Uterus (tissue), 2 donors: ENCODE data around the gene ANO7.

Experiments
- CTCF ChIP-seq, 4 experiments: fragments of 200-600 bp in 2 of 4; fragments of 450-650 bp in 2 of 4; sonication (generic) in 2 of 4; IDR thresholded peaks; one replicate each; pipeline ENCODE4 v1.5.1; 2016 to 2019; ENCODE audit warnings: antibody characterized with exemption in 4 of 4, mild to moderate bottlenecking in 2 of 4, moderate library complexity in 1 of 4
- POLR2A ChIP-seq, 2 donors: fragments of 450-650 bp; IDR thresholded peaks; one replicate each; pipeline ENCODE4 v1.6.1; 2016; ENCODE audit warnings: antibody characterized with exemption in 2 of 2, mild to moderate bottlenecking in 1 of 2, moderate library complexity in 1 of 2

DNA sequence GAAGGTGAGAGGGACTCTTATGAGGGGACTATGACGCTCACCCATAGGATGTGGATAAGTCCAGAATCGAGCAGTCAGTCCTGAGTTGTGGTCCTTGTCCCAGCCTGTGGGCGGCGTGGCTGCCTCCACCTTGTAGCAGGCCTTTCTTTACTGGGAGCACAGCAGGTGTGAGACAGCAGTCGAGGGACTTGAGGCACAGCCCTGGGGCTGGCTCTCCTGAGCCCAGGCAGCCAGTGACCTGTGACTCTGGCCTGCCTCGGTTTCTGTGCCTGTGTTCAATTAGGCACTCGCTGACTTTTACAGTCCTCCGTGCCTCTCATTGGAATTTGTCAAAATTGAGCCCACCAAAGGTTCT is 30.0 kb upstream of the ANO7 start:
- TF ChIP-seq CTCF (IDR thresholded peaks at IDR 0.05) = no peak
- no peak for TF ChIP-seq POLR2A (IDR thresholded peaks at IDR 0.05)
